ENCODE results near the gene MALRD1. TPM values are rescaled to one million over a fixed set of nuclear protein-coding genes. Genes with fewer than 3 reads are reported as not detected.

The MALRD1 gene
- total RNA-seq, 1 experiment from 2014 or later: 0.69 TPM

- Histone ChIP-seq H3K36me3 (replicated peaks; ENCODE audit: control insufficient read depth, insufficient read depth, low read length) (no peaks in the 10 kb centered on the region), H3K4me3 (ENCODE audit: insufficient read depth, low read depth, low read length) (no peak overlapping the region)
- DNase-seq: no peak
Measured at GRCh38 chr10:19221216-19221615, 172.6 kb downstream of the MALRD1 start.

DNA sequence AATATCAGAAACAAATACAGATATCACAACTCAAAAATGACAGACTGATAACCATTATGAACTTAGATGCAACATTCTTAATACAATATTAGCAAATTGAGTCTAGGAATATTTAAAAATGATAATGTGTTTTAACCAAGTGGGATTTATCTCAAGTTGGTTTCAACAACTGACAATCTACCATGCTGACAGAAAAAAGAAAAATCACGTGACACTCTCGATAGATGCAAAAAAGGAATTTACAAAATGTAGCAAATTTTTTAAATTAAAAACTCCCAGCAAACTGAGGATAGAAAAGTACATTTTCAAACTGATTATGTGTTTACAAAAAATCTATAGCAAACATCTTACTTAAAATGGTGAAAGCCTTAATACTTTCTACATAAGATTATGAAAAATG is 177.4 kb downstream of the MALRD1 start:
- Histone ChIP-seq H3K27me3 (ENCODE audit: control insufficient read depth, insufficient read depth, low read length) (no peaks in the 10 kb centered on the region), H3K4me3 (ENCODE audit: insufficient read depth, low read depth, low read length) (no peak overlapping the region), H3K36me3 (replicated peaks; ENCODE audit: control insufficient read depth, insufficient read depth, low read length) (no peaks in the 10 kb centered on the region)
- no peak for DNase-seq

More at GRCh38 chr10:19221216-19221615, 172.6 kb downstream of the MALRD1 start:
- no peaks in the 10 kb centered on the region for H3K27me3 ChIP-seq (ENCODE audit: control insufficient read depth, insufficient read depth, low read length)

DNA sequence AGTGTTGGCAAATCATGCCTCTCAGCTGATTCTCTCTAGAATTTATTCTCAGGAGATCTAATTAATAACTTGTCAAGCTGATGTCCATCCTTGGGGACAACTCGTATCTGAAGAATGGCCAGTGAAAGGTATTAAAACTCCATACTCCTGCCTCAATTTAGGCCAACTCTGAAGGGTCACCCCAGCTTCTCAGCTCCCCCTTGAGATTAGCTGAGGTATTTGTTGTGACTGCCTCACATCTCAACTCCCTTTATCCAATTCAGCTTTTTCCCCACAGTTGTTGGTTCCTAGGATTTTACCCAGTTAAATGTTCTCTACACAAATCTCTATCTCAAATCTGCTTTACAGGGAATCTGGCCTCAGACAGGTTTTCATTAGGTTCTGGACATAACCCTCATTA is 182.4 kb downstream of the MALRD1 start:
- H3K36me3 ChIP-seq (replicated peaks; ENCODE audit: control insufficient read depth, insufficient read depth, low read length): no peaks in the 10 kb centered on the region
- no peak overlapping the region for H3K4me3 ChIP-seq (ENCODE audit: insufficient read depth, low read depth, low read length)
- H3K27me3 ChIP-seq (ENCODE audit: control insufficient read depth, insufficient read depth, low read length): no peaks in the 10 kb centered on the region
- DNase-seq: peak; percentile 4

DNA sequence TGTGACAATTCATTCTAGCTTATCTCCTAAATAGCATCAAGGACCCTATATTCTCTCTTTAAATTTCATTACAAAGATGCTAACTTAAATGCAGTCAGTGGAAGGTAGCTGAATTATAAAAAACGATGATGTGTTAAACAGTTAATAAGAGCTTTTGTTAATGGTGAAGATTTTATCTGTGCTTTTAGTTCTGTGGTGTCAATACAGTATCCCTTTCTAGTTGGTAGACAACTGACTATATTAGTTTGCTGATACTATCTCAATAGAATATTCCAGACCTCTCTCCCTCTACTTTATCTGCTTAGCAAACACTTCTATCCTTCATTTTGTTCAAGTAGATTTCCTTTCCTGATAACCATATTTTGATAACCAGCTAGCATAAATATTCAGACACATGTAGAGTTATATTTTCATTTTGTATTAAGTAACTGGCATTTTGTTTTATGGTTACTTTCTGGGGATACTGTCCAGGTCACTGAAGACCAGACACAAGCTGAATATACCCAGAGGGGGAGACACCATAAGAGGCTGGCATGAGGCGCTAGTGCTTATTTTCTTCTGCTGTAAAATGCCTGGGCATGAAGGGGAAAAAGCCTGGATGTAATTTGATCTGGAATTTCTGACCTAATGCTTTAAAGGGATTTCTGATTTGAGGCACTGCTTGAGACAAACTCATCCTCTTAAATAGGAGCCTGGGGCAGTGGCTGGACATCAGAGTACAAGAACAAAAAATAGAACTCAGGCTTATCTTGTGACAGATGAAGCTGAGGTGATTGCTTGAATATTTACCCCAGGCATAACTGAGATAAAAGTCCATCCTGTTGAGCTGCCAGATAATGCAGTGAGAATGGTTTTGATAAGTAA is 197.5 kb downstream of the MALRD1 start:
- no peaks in the 10 kb centered on the region for H3K36me3 ChIP-seq (replicated peaks; ENCODE audit: control insufficient read depth, insufficient read depth, low read length)
- no peaks in the 10 kb centered on the region for H3K27me3 ChIP-seq (ENCODE audit: control insufficient read depth, insufficient read depth, low read length)
- H3K4me3 ChIP-seq (ENCODE audit: insufficient read depth, low read depth, low read length): no peak overlapping the region
- no peak for DNase-seq

- Histone ChIP-seq H3K27me3 (ENCODE audit: control insufficient read depth, insufficient read depth, low read length) (no peaks in the 10 kb centered on the region), H3K36me3 (replicated peaks; ENCODE audit: control insufficient read depth, insufficient read depth, low read length) (no peaks in the 10 kb centered on the region), H3K4me3 (ENCODE audit: insufficient read depth, low read depth, low read length) (no peak overlapping the region)
- no peak for DNase-seq
Measured at GRCh38 chr10:19247843-19248242, 199.2 kb downstream of the MALRD1 start.

- H3K27me3 ChIP-seq (ENCODE audit: control insufficient read depth, insufficient read depth, low read length): no peaks in the 10 kb centered on the region
- H3K4me3 ChIP-seq (ENCODE audit: insufficient read depth, low read depth, low read length): no peak overlapping the region
- no peaks in the 10 kb centered on the region for H3K36me3 ChIP-seq (replicated peaks; ENCODE audit: control insufficient read depth, insufficient read depth, low read length)
- DNase-seq: no peak
Measured at GRCh38 chr10:19250546-19250945, 201.9 kb downstream of the MALRD1 start.

DNA sequence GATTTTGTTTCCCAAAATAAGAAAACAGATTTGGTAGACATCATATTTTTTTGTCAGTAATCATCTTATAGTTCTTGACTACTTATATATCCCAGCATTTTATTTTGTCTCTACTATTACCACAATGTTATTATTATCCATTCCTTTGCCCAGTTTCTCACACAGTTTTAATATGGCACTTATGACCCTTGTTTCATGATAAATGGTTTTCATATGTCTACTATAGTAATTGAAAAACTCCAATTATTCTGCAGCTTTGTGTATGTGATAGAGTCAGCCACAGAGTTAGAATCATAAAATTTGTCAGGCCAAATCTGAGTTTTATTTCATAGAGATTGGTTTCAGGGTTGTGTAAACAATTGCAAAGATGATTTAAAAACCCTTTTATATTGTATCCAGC is 203.9 kb downstream of the MALRD1 start:
- Histone ChIP-seq H3K27me3 (ENCODE audit: control insufficient read depth, insufficient read depth, low read length) (no peaks in the 10 kb centered on the region), H3K4me3 (ENCODE audit: insufficient read depth, low read depth, low read length) (no peak overlapping the region), H3K36me3 (replicated peaks; ENCODE audit: control insufficient read depth, insufficient read depth, low read length) (no peaks in the 10 kb centered on the region)
- DNase-seq: no peak

DNA sequence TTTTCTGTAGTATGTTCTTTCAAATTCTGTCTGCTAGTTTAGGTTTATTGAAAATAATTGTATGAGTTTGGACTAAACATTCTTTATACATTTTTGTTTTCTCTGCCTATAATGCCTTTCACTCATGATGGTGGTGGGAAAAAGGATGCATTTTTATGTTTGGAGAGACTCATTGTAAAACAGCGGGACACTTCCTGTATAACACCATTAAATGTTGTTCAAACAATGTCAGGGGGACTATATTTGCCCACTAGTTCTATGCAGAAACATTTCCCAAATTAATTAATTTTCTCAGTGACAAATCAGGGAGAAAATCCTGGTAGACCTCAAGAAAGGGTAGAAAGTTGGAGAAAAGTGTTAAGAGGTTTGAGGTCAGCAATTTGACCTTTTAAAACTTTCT is 207.7 kb downstream of the MALRD1 start:
- no peaks in the 10 kb centered on the region for H3K27me3 ChIP-seq (ENCODE audit: control insufficient read depth, insufficient read depth, low read length)
- no peak overlapping the region for H3K4me3 ChIP-seq (ENCODE audit: insufficient read depth, low read depth, low read length)
- H3K36me3 ChIP-seq (replicated peaks; ENCODE audit: control insufficient read depth, insufficient read depth, low read length): no peaks in the 10 kb centered on the region
- no peak for DNase-seq

DNA sequence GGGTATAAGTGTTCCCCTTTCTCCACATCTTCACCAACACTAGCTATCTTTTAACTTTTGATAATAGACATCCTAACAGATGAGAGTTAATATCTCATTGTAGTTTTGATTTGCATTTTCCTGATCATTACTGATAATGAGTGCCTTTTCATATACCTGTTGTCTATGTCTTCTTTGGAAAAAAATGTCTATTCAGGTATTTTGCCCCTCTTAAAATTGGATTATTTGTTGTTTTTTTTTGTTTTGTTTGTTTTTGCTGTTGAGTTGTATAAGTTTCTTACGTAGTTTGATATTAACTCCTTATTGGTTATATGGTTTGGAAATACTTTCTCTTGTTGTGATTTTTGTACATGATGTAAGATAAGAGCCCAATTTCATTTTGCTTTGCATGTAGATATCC is 214.7 kb downstream of the MALRD1 start:
- H3K36me3 ChIP-seq (replicated peaks; ENCODE audit: control insufficient read depth, insufficient read depth, low read length): no peaks in the 10 kb centered on the region
- H3K4me3 ChIP-seq (ENCODE audit: insufficient read depth, low read depth, low read length): no peak overlapping the region
- H3K27me3 ChIP-seq (ENCODE audit: control insufficient read depth, insufficient read depth, low read length): no peaks in the 10 kb centered on the region
- DNase-seq: no peak

GRCh38 chr10:19283285-19283684 is 234.7 kb downstream of the MALRD1 start:
- DNase-seq: no peak
- Histone ChIP-seq H3K27me3 (ENCODE audit: control insufficient read depth, insufficient read depth, low read length) (no peaks in the 10 kb centered on the region), H3K4me3 (ENCODE audit: insufficient read depth, low read depth, low read length) (no peak overlapping the region), H3K36me3 (replicated peaks; ENCODE audit: control insufficient read depth, insufficient read depth, low read length) (no peaks in the 10 kb centered on the region)

GRCh38 chr10:19283786-19284185 is 235.2 kb downstream of the MALRD1 start:
- H3K36me3 ChIP-seq (replicated peaks; ENCODE audit: control insufficient read depth, insufficient read depth, low read length): no peaks in the 10 kb centered on the region
- no peak overlapping the region for H3K4me3 ChIP-seq (ENCODE audit: insufficient read depth, low read depth, low read length)
- no peaks in the 10 kb centered on the region for H3K27me3 ChIP-seq (ENCODE audit: control insufficient read depth, insufficient read depth, low read length)
- DNase-seq: no peak

DNA sequence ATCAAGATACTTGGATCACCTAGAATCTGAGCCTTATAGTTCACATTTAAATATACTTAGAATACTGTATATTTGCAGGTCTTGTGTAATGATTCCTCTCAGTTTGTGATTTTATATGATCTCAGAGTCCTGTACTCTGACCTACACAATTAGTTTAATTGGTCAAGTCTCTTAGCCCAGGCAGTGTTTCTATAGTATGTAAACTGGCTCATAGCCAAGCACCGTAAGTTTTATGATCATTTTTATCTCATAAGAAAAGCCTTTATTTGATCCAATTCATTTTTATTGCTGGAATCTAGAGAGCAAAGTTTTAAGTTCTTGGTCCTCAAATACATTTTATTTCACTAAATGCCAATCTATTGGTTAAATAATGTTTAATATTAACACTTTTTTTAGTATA is 242.2 kb downstream of the MALRD1 start:
- DNase-seq: no peak

GRCh38 chr10:19294233-19294632 is 245.6 kb downstream of the MALRD1 start:
- no peaks in the 10 kb centered on the region for H3K36me3 ChIP-seq (replicated peaks; ENCODE audit: control insufficient read depth, insufficient read depth, low read length)
- H3K4me3 ChIP-seq (ENCODE audit: insufficient read depth, low read depth, low read length): no peak overlapping the region
- no peak for DNase-seq
- no peaks in the 10 kb centered on the region for H3K27me3 ChIP-seq (ENCODE audit: control insufficient read depth, insufficient read depth, low read length)

More for the DNA sequence above, 242.2 kb downstream of the MALRD1 start:
- Histone ChIP-seq H3K4me3 (ENCODE audit: insufficient read depth, low read depth, low read length) (no peak overlapping the region), H3K27me3 (ENCODE audit: control insufficient read depth, insufficient read depth, low read length) (no peaks in the 10 kb centered on the region), H3K36me3 (replicated peaks; ENCODE audit: control insufficient read depth, insufficient read depth, low read length) (no peaks in the 10 kb centered on the region)

DNA sequence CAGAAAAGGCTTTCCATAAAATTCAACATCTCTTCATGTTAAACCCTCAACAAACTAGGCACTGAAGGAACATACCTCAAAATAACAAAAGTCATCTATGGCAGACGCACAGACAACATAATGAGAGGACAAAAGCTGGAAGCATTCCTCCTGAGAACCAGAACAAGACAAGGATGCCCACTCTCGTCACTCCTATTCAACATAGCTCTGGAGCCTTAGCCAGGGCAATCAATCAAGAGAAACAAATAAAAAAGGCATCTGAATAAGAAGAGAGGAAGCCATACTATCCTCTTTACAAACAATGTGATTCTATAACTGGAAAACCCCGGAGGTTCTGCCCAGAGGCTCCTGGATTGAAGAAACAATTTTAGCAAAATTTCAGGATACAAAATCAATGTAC is 251.0 kb downstream of the MALRD1 start:
- Histone ChIP-seq H3K4me3 (ENCODE audit: insufficient read depth, low read depth, low read length) (no peak overlapping the region), H3K27me3 (ENCODE audit: control insufficient read depth, insufficient read depth, low read length) (no peaks in the 10 kb centered on the region), H3K36me3 (replicated peaks; ENCODE audit: control insufficient read depth, insufficient read depth, low read length) (no peaks in the 10 kb centered on the region)
- DNase-seq: no peak

GRCh38 chr10:19302117-19302516 is 253.5 kb downstream of the MALRD1 start:
- Histone ChIP-seq H3K36me3 (replicated peaks; ENCODE audit: control insufficient read depth, insufficient read depth, low read length) (no peaks in the 10 kb centered on the region), H3K27me3 (ENCODE audit: control insufficient read depth, insufficient read depth, low read length) (no peaks in the 10 kb centered on the region), H3K4me3 (ENCODE audit: insufficient read depth, low read depth, low read length) (no peak overlapping the region)
- DNase-seq: no peak
